Stimulated activated naive CD8-positive, alpha-beta T cell treated with anti-CD3 and anti-CD28 coated beads, Interleukin-15, Interleukin-2, amounts not matched to agents 100 U/mL and 50 U/mL, for 24 hours (primary cell): ENCODE data around the gene ZHX3.
A peak's percentile ranks its signal among the peaks of the same experiment; 100 is the strongest.

Experiments used
- ATAC-seq: fragments of 150-1000 bp; cut with Tn5 transposase; one replicate; pipeline ENCODE4 v1.10.0; 2021
- DNase-seq: peaks from one replicate; pipeline ENCODE4 v3.0.0; 2021

Gene ZHX3

GRCh38 chr20:41171736-41172295 lies 145.7 kb downstream of the ZHX3 start:
- no peak for ATAC-seq
- peak; percentile 2 for DNase-seq

DNA sequence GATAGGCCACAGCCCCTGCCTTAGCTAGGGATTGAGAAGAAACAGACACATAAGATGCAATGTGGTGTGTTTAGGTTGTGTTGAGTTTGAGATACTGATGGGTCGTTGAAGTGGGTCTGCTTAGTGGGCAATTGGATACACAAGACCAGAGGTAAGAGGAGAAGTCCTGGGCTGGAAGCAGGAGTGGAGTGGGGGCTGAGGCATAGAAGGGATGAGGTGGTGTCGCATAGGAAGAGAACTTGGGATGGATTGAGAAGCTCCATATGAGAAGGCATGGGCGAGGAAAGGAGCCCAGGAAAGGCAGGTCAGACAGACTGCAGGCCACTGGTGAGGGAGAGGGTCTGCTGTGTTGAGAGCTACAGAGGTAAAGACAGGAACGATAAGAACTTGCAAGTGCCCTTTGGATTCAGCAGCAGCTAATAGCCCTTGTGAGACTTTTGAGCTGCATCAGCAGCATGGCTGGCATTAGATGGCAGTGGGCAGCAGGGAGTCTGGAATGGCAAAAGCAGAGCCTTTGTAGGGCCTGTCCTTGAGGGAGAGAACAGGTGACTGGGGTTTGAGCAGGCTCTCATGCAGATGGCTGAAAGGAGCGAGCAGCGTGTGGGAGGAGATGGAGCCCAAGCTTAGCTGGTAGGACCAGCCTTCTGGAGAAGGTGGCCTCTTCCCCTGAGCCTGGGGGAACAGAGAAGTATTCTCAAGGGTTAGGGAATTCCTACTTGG lies 147.0 kb downstream of the ZHX3 start:
- DNase-seq = peak; percentile 2
- ATAC-seq = no peak

DNA sequence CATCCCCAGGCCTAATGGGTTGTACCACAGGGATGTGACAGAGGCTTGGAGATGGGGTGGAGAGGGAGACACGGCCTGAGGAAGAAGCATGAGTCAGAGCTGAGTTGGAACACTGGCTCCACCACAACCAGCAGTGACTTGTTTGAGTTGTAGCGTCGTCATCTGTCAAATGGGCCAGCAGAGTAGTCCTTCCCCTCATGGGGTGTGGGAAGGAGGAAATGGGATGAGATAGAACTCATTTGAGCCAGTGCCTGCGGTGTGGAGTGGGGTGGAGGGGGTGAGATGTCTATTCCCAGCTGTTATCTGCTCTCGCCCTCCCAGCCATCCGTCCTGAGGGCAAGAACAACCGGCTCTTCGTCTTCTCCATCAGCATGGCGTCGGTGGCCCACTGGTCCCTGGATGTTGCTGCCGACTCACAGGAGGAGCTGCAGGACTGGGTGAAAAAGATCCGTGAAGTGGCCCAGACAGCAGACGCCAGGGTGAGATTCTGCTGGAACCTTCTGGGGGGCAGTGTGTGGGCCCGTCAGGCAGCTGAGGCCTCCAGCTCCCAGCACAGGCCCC lies 147.7 kb downstream of the ZHX3 start:
- ATAC-seq (no peak), DNase-seq (peak; percentile 1)

GRCh38 chr20:41169162-41169690 lies 148.3 kb downstream of the ZHX3 start:
- DNase-seq (no peak), ATAC-seq (no peak)

DNA sequence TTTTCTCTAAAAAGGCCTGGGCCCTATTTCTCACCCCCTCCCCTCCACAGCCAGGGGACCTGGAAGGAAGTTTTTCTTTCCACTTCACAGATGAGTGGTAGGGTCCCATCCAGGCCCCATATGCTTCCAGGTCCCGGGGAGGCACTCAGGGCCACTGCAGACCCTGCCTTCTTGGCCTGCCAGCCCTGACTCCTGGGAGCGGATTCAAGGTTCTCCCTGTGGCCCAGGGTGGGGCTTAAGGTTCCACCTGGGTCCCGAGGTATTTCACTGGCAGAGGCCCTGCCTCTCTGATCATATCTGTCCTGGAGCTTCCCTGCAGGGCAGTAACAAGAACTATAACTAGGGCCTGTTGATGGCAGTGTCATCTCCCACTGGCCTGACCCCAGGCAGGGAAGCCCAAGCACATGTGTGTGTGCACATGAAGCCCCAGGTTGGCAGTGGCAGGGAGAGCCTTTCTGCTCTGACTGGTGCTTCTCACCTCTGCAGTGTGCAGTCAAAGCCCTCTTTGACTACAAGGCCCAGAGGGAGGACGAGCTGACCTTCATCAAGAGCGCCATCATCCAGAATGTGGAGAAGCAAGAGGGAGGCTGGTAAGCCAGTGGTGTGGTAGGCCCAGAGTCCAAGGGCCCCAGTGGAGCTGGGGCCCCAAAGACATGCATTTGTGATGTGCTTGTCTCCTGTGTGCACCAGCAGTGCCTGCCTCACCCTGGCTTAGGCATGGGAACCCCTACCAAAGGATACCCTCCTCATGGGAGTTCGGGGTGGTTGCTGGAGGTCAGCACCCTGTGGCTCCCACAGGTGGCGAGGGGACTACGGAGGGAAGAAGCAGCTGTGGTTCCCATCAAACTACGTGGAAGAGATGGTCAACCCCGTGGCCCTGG lies 149.0 kb downstream of the ZHX3 start:
- ATAC-seq (no peak), DNase-seq (no peak)

DNA sequence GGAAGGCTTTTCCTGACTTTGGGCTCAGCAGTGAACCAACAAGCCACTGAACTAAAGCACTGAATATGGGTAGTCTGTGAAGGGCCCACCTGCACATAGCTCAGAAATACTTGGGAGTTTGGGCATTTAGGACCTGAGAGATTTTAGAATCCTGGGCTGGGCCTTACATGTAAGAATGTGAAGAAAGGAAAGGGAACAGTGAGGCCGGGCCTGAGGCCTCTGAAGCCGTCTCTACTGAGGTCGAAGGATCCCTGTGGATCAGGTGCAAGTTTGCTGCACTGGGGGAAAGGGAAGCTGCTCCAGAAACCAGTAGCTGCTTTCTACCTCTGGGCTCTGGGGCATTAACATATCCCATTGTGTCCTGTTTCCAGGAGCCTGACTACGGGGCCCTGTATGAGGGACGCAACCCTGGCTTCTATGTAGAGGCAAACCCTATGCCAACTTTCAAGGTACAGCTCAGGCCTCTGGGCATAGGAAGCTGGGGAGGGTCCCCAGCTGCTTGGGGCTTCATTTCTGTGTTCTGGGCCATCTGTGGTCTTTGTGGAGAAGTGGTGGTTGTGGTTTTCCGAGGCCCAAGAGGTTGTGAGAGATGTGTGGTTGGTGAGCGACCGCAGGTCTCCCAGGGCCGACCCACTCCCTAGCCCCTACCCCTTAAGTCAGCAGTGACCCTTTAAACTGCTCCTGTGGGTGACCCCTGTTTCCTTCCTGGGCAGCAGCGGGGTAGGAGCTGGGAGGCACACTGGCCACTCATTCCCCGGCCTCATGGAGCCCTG lies 149.9 kb downstream of the ZHX3 start:
- ATAC-seq = no peak
- no peak for DNase-seq

DNA sequence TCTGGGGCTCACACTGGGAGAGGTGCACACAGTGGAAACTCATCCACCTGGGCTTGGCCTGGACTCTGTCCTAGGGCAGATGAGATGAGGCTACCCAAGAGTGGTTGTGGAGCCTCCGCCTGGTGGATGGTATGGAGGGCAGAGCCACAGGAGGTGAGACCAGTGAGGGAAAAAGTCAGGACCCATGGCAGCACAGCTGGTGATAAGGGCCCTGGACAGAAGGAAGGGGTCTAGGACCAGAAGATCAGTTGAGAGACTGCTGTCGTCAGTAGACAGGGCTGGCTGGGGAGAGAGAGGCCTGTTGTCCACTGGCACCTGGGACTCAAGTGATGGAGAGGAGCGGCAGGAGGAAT lies 150.4 kb downstream of the ZHX3 start:
- no peak for DNase-seq
- ATAC-seq = no peak

DNA sequence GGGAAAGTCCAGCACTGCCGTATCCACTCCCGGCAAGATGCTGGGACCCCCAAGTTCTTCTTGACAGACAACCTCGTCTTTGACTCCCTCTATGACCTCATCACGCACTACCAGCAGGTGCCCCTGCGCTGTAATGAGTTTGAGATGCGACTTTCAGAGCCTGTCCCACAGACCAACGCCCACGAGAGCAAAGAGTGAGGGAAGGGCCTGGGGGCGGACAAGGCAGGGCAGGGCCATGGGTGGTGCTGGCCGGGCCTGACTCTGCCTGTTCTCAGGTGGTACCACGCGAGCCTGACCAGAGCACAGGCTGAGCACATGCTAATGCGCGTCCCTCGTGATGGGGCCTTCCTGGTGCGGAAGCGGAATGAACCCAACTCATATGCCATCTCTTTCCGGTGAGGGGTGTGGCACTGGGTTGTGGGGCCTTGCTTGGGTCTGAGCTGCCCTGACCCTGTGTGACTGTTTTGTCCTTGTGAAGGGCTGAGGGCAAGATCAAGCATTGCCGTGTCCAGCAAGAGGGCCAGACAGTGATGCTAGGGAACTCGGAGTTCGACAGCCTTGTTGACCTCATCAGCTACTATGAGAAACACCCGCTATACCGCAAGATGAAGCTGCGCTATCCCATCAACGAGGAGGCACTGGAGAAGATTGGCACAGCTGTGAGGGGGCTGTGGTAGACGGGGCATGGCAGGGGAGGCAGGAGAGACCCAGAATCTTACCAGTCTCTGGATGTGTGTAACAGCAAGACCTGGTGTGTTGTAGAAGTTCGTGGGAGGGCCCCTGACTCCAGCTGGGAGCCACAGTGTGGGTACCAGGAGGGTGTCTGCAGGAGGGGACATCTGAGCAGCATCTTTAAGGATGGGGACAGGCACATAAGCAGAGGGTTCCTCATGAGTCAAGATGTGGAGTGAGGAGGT lies 151.1 kb downstream of the ZHX3 start:
- no peak for ATAC-seq
- no peak for DNase-seq

DNA sequence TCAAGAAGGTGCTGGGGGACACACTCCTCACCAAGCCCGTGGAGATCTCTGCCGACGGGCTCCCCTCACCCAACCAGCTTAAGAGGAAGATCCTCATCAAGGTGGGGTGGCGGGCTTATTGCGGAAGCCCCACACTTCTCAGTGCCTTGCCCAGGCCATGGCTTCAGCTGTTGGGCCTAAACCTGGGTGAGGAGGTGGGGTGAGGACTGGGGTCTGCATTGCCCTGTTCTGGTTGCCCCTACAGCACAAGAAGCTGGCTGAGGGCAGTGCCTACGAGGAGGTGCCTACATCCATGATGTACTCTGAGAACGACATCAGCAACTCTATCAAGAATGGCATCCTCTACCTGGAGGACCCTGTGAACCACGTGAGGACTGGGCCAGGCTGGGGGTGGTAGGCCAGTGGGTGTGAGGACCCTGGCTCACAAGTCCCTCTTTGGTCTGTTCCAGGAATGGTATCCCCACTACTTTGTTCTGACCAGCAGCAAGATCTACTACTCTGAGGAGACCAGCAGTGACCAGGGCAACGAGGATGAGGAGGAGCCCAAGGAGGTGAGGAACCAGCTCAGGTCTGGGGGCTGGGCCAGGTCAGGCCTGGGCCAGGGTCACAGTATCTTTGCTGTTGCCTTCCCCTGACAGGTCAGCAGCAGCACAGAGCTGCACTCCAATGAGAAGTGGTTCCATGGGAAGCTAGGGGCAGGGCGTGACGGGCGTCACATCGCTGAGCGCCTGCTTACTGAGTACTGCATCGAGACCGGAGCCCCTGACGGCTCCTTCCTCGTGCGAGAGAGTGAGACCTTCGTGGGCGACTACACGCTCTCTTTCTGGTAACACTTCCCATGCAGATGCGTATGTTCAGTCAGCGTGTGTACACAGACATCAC lies 152.3 kb downstream of the ZHX3 start:
- ATAC-seq = no peak
- DNase-seq = no peak

- ATAC-seq (no peak), DNase-seq (no peak)
Observed at GRCh38 chr20:41163821-41164220, 153.7 kb downstream of the ZHX3 start.

DNA sequence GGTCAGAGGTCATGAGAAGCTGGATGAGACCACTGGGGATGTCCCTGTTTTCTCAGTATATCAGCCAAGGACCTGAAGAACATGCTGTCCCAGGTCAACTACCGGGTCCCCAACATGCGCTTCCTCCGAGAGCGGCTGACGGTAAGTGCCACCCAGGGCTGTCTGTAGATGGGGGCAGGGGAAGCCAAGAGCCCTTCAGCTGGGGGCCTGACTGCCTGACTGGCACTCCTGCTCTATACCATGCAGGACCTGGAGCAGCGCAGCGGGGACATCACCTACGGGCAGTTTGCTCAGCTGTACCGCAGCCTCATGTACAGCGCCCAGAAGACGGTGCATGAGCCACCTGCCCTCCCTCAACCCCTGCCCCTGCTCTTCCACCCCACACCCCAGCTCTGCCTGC lies 155.1 kb downstream of the ZHX3 start:
- DNase-seq (no peak), ATAC-seq (no peak)

DNA sequence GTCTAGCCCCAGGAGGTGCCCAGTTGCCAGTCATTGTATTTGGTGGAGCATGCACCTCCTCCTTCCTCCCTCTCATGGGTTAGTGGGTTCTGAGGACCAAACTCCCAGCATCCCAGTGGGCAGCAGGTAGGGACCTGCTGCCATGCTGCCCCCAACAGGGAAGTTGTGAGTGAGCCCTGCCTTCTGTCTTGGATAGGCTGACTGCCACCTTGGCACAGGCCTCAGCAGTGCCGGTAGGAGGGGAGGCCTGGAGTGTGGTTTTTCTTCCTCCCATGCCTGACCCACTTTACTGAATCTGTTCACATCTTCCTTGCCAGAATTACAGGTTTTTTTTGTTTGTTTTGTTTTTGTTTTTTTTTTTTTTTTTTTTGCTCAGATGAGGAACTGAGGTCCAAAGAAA lies 155.6 kb downstream of the ZHX3 start:
- ATAC-seq (no peak), DNase-seq (no peak)

DNA sequence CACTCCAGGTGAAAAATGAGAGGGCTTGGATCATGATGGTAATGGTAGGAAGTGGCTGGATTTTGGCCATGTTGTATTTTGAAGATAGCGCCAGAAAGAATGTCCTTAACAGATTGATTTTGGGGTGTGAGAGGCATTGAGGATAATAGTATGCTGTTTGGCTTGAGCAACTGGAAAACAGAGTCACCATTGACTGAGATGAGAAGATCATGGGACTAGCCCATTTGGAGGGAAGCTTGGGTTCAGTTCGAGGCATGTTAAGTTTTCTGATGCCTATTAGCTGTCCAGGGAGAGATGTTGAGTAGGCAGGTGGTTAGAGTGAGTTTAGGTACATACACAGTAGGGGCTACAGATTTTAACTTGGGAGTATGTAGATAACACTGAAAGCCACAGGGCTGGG lies 156.8 kb downstream of the ZHX3 start:
- DNase-seq = no peak

DNA sequence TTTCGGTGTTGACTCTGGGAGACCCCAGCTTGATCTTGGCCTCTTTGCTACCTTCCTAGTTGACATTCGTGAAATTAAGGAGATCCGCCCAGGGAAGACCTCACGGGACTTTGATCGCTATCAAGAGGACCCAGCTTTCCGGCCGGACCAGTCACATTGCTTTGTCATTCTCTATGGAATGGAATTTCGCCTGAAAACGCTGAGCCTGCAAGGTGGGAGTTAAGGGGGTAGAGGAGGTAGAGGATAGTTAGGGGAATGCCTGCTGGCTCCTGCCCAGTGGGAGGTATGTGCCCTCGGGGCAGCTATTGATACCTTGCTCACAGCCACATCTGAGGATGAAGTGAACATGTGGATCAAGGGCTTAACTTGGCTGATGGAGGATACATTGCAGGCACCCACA lies 158.0 kb downstream of the ZHX3 start:
- no peak for DNase-seq
- ATAC-seq = no peak

More for the DNA sequence above, 156.8 kb downstream of the ZHX3 start:
- no peak for ATAC-seq

- ATAC-seq = no peak
- DNase-seq = no peak
Observed at GRCh38 chr20:41158082-41158625, 159.4 kb downstream of the ZHX3 start.

DNA sequence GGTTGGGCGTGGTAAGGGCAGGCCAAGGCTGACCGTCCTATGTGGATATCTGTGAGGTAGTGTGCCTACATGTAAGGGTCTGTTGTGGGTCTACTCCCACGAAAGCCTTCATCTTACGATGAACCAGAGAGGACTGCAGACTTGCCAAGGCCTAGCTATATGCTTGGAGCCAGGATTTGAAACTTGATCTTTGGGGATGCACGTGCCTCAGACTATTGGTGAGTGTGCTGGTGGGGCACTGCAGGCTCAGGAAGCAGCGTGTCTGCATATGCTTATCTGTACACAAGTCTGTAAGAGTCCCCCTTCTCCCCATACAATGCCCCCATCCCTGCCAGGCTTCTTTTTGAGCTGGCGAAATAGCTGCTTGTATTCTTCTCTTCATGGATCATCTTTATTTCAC lies 162.3 kb downstream of the ZHX3 start:
- no peak for DNase-seq
- ATAC-seq = no peak

- no peak for DNase-seq
- ATAC-seq = no peak
Observed at GRCh38 chr20:41154436-41155176, 162.9 kb downstream of the ZHX3 start.

DNA sequence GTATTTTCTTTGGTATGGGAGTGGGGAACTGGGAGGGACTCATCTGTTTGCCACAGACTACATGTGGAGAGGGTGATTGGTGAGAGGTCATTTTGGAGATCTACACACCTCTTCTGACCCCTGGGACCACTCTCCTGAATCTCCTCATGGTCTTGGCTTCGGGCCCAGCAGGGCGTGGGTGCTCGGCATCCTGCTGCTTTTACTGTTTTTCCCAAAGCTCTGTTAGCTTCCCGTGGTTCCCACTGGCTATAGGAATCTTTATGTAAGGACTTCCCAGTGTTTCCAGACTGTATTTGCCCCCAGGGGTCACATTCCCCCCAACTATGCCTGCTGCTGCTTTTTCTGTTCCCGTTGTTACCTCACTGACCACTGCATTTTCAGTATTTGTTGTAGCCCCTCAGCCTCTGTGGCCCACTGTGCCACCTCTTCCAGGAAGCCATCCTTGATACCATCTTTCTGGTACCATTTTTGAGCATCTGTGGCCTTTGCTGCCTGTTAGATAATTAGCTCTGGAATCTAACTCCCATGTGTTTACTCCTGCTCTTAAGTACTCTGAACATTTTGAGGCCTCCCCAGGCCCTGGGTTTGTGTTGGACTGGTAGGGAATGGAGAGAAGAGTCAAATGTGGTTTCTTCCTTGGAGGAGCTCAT lies 165.3 kb downstream of the ZHX3 start:
- DNase-seq (no peak), ATAC-seq (no peak)
